Sciatic nerve (tissue), 2 donors: Measurements from ENCODE around the gene EFCAB11. TPM values are rescaled to one million over a fixed set of nuclear protein-coding genes. Genes with fewer than 3 reads are reported as not detected.

ENCODE experiments used
- ATAC-seq: fragments of 200-7000 bp; cut with Tn5 transposase; one replicate; pipeline ENCODE4 v1.9.1; 2020; ENCODE audit warnings: mild to moderate bottlenecking, moderate library complexity
- DNase-seq: peaks from one replicate; pipeline ENCODE4 v3.0.0-alpha.2; 2020; ENCODE audit warnings: low spot score
- intact Hi-C: fragments of 100-400 bp; cut with DNase I; formaldehyde crosslinking; loops from one replicate; pipeline ENCODE4 v1.14.2; 2022
- total RNA-seq: library from RNA; stranded (reverse); fragmentation: NEBNext Ultra II Directional; extraction: Animal tissue kit (Norgen Biotek cat#: 25700); gene quantifications from one replicate; pipeline ENCODE4 v1.2.1, GENCODE V29; 2021
- donor health status: DM: no; HTN: no; CAD: no.
- donor health status: DM: no; HTN: no; CAD: no.

The EFCAB11 gene
- total RNA-seq, 1 donor from 2014 or later = 7.4 TPM

DNA sequence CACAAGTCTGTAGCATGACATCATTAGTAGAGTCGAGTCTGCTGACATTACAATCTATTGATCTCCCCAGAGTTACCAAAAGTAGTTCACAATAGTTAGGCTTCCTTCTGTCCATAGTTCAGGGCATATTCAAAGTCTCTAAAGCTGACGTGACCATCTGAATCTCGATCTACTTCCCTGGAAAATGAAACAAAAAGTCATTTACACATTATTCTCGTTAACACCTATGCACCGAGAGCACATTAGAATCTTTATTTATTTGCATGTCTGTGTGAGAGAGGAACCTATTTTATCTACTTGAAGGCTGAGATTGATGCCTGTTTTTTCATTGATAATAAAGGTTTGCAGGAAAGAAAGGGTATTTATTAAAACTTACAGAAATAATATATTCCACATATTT is 157.4 kb downstream of the EFCAB11 start:
- intact Hi-C loops = no loop called here
- ATAC-seq (no peak), DNase-seq (no peak)

DNA sequence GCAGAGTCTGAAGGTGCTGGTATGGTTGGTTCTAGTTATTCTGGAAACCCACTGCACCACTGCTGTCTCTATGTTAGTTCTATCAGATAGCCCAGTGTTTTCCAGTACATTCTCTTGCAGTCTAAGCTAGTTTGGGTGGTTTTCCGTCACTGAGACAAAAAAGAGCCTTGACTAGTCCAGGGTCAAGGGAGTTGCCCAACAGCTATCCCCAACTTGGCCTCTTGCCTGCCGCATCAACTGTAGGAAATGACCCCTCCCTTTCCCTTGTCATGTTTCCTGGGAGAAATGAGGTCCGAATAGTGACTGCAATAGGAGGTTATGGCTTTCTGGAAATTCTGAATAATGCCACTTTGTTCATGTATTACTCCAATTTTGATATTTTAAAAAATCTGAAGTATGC is 160.4 kb downstream of the EFCAB11 start:
- DNase-seq = peak; percentile 77
- intact Hi-C loops = no loop called here
- peak; percentile 72 for ATAC-seq

DNA sequence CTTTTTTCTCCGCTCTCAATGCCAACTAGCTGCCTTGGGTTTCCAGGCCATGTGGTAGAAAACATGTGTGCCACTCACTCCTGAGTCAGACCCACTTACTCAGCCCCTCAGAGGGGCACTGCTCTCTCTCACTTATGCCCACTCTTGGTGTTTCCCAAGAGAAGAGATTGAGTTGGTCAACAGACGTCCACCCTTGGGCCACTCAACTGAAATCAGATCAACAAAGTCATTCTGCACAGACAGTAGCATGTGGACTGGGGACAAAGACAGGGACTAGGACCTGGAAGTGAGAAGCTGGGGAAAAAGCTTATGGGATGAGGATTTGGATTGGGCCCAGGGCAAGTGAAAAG is 161.2 kb downstream of the EFCAB11 start:
- DNase-seq = no peak
- ATAC-seq = no peak
- intact Hi-C loops = no loop called here

DNA sequence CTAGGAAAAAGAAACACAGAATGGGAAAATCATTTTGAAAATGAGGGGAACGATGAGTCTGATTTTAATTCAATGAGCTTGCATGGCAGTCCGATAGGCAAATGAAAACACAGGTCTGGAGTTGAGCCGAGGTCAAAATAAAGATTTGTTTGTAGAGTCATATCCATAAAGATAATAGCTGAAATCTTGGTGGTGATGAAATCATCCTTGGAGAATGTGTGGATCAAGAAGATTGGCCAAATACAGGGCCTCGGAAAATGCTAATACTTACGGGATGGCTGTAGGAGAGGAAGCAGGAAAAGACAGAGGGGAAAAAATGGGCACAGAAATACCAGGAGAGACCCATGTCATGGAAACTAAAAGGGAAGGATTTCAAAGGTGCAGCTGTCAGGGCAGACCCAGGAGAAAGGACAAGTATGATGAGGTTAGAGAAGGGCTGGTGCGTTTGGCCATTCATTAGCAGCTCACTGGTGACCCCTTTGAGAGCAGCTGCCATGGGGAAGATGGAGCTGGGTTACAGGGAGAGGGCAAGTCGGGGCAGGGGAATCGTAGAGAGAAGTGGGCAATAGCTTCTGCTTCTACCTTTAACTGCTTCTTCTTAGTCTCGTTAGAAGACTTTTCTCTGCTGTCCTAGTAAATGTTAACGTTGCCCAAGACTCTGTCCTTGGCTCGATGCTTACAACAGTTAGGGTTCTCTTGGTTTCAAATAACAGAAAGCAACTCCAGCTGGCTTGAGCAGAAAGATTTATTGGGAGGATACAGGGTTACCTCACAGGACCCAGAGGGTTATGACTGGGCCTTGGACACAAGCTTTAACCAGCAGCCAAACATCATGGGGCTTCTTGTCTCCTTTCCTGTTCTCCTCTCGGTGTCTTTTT is 161.8 kb downstream of the EFCAB11 start:
- peak; percentile 95 for ATAC-seq
- DNase-seq = no peak
- intact Hi-C loops = no loop called here

DNA sequence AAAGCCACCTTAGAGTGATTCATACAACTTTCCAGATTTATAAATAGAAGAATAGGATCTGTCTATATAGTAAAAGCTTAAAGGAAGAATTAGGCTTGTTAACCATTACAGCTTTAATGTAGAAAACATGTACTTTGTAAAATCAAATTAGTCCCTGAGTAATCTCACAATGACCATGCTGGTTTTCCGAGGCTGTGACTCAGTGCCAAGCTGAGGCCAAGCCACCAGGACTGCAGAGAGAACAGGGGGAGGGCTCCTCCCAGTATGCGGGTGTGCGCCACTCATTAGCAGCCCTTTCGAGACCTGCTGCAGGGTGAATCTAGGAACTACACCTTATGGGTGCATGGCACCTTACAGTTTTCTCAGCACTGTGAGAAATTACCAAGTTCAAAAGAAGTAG is 167.0 kb downstream of the EFCAB11 start:
- DNase-seq (no peak), ATAC-seq (no peak)
- intact Hi-C loops = no loop called here

DNA sequence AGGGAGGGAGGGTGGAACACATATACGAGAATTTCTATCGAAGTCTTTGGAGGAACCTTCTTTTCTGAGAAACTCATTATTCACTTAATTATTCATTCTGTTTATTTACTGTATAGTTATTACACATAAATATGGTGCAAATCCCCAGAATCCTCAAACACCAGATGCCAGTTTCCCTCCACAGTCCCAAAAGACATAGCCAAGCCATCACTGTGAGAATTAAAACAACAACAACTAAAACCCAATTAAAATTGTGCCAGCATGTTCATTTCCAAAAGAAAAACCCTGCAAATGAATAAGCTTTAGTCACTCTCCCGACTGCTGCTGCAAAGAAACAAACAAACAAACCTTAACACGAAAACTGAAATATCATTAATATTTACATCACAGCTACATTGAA is 173.5 kb downstream of the EFCAB11 start:
- intact Hi-C loops = no loop called here
- ATAC-seq (no peak), DNase-seq (no peak)

DNA sequence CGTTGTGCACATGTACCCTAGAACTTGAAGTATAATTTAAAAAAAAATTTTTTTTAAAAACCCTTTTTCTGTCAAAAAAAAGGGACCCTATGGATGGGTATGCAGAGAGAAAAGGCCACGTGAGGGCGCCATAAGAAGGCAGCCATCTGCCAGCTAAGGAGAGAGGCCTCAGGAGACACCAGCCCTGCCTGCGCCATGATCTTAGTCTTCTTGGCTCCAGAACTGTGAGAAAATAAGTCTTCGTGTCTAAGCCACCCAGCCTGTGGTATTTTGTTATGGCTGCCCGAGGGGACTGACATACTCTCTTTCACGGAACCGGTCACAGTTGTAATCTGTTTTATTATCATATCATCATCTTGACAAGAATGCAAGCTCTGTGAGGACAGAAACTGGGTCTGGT is 174.8 kb downstream of the EFCAB11 start:
- ATAC-seq = no peak
- DNase-seq = no peak
- intact Hi-C loops = no loop called here

DNA sequence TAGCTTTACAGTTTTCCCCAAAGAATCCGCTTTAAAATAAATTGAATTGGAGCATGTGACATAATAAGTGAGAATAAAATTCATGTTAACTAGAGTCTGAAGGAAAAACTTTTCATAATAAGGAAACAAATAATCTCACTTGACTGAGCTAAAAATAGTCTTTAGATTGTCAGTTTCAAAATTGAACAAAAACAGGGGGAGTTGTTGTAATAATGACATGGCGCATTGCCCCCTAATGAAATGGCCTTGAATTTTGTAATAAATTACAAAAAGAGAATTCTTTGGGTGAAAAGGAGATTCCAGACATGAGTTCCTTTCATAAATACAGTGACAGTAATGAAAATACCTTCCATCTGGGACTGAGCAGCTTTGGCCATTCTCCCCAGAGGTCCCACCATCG is 178.6 kb downstream of the EFCAB11 start:
- no peak for ATAC-seq

DNA sequence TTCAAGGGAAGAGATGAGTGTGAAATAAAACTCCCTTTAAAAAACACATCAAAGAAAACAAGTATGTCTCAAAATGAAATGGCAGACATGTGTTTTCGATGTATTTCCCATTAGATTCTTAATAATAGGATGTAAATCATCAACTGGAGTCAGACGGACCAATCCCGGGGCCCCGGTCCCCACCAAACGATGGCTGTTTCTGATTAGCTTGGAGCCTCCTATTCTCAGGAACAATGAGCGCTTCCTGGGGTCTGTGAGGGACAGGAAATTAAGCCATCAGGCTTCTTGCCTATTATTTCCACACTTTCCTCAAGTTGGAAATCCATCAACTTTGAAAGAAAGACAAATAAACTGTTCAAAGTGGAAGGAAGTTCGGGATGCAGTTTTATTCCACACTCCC is 179.4 kb downstream of the EFCAB11 start:
- DNase-seq (no peak), ATAC-seq (no peak)
- intact Hi-C loops = no loop called here

More for the DNA sequence above, 178.6 kb downstream of the EFCAB11 start:
- intact Hi-C loops = no loop called here
- no peak for DNase-seq

DNA sequence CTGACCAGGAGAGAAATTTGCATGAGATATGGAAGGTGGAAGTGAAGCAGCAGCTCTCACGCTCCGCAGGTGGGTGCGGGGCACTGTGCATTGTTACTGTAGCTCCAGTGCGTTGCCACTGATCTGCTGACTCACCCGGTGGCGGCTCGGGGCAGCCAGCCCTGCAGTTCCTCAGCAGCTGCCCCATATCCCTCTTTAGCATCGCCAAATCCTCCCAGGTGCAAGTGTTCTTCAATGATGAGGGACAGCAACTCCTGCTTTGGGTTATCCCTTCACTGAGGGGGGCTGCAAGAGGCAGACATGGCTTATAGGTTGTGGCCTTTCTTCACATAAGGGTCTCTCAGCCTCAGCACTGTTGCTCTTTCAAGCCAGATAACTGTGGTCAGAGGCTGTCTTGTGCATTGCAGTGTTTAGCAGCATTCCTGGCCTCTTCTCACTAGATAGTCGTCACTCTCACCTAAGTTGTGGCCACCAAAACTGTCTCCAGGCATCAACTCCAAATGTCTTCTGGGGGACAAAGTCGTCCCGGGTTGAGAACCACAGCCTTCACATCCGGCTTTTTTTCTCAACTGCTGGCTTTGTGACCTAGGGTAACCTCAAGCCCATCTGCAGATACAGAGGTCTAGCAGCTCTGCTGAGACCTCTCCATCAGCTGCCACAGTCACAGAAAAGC is 180.8 kb downstream of the EFCAB11 start:
- ATAC-seq (no peak), DNase-seq (no peak)
- intact Hi-C loops = no loop called here

DNA sequence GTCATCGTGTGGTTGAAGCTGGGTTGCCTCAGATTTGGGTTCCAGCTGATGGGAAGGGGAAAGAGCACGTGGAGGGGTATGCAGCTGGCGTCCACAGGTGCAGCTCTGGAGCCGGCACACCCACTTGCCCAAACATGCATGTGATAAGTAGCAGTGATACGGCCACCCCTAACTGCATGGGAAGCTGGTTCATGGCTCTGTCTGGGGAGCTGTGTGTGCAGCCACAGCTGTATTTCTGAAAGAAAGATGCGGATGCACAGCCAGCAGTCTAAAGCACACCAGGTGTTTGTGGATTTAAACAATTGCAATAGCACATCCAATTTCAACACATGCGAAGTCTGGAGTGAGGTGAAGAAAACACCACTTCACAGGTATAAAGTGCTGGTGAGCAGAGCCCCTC is 181.4 kb downstream of the EFCAB11 start:
- intact Hi-C loops = no loop called here
- DNase-seq (no peak), ATAC-seq (no peak)

DNA sequence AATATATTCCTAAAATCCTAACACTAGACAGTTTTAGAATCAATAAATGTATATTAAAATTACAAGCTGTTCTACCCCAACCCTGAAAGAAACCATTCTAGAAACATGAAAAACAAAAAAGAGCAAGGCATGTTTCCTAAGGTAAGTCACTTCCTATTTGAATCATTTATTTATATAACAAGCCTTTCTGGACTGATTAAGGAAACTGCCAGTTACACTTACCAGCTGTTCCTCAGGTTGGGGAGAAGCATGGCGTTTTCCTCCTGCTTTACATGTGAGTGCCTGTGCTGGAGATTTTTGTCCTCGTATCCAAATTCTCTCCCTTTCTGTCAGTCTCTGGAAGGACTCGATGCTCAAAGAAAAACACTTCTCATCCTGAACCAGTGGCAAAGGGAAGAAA is 183.3 kb downstream of the EFCAB11 start:
- intact Hi-C loops = no loop called here
- no peak for DNase-seq
- no peak for ATAC-seq

DNA sequence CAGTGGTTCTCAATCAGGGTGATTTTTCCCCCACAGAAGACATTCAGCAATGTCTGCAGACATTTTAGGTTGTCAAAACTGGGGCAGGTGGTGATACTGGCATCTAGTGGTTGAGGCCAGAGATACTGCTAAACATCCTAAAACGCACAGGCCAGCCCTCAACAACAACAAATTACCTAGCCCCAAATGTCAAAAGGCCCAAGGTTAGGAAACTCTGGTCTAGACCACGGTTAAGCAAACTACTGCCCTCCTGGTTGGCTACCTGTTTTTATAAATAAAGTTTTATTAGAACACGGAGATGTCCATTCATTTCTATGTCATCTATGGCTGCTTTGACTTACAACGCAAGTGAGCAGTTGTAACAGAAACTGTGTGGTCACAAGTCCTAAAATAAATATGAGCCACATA is 186.7 kb downstream of the EFCAB11 start:
- intact Hi-C loops = no loop called here
- peak; percentile 45 for ATAC-seq

DNA sequence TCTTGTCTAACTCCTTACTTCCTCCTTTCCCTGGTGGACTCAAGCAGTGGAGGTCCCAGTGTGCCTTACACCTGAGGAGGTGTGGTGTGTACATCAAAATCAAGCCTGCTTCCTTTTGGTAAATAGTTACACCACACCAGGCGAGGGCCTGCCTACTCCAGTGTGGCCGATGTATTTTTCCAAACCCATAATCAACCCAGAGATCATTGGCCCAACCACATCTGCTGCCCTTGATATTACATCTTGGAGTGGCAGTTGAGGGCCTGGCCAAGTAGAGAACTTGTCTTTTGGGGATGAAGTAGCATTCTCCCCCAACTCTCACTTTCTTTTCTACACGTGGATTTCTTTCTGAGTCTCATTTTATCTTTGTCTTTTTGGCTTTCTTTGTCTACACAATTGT is 187.4 kb downstream of the EFCAB11 start:
- ATAC-seq (no peak), DNase-seq (no peak)
- intact Hi-C loops = no loop called here

More for the DNA sequence above, 186.7 kb downstream of the EFCAB11 start:
- DNase-seq = no peak

DNA sequence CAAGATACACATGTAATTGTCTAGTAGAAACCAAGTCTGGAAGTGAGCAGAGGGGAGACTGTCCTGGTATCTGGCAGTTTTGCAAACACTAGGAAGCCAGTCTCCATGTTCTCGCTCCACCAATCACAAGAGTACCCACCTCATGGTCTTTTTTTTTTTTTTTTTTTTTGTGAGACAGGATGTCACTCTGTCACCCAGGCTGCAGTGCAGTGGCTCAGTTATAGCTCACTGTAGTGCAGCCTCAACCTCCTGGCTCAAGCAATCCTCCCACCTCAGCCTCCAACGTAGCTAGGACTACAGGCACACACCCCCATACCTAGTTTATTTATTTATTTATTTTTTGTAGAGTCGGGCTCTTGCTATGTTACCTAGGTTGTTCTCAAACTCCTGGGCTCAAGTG is 189.2 kb downstream of the EFCAB11 start:
- intact Hi-C loops = no loop called here

DNA sequence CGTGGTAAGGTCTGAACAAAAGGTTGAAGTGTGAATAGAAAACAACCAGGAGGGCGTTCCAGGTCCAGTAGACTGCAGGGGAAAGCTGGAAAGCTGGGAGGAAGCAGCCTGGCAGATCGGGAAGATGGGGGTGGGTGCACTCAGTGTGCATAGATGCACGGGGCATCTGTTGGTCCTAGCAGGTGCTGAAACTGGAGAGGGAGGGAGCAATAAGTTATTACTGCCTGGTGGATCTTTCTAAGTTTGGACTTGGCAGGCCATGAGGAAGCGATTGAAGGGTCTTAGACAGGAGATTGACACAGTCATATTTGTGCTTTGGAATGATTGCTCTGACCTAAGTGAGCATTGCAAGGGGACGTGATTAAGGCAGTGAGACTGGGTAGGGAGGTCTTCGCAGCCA is 194.4 kb downstream of the EFCAB11 start:
- intact Hi-C loops = no loop called here
- ATAC-seq = no peak
- DNase-seq = no peak

More for the DNA sequence above, 189.2 kb downstream of the EFCAB11 start:
- DNase-seq (no peak), ATAC-seq (no peak)

DNA sequence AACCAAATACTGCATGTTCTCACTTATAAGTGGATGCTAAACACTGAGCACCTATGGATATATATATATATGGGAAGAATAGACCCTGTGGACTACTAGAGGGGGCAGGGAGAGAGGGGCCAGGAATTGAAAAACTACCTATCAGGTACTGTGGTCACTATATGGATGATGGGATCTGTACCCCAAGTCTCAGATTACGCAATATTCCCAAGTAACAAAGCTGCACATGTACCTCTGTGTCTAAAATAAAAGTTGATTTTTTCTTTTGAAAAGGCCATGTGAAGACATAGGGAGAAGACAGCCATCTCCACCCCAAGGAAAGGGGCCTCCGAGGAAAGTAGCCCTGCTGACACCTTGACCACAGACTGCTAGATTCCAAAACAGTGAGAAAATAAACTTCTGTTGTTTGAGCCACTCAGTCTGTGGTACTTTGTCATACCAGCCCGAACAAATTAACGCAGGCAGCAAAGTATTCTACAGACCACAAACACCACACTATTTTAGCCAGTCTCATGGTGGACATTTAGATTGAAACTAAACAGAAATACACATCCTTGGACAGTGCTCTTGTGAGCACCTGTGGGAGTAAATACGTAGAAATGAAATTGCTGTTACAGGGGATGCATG is 197.1 kb downstream of the EFCAB11 start:
- intact Hi-C loops = no loop called here
- DNase-seq (no peak), ATAC-seq (no peak)

DNA sequence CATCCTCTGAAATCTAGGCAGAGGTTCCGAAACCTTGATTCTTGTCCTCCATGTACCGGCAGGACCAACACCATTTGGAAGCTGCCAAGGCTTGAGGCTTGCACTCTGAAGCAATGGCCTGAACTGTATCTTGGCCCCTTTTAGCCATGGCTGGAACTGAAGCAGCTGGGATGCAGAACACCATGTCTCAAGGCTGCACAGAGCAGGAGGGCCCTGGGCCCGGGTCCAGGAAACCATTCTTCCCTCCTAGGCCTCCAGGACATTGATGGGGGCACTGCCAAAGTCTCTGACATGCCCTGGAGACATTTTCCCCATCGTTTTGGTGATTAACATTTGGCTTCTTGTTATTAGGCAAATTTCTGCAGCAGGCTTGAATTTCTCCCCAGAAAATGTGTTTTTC is 198.7 kb downstream of the EFCAB11 start:
- ATAC-seq (peak; percentile 51), DNase-seq (no peak)
- intact Hi-C loops = no loop called here

DNA sequence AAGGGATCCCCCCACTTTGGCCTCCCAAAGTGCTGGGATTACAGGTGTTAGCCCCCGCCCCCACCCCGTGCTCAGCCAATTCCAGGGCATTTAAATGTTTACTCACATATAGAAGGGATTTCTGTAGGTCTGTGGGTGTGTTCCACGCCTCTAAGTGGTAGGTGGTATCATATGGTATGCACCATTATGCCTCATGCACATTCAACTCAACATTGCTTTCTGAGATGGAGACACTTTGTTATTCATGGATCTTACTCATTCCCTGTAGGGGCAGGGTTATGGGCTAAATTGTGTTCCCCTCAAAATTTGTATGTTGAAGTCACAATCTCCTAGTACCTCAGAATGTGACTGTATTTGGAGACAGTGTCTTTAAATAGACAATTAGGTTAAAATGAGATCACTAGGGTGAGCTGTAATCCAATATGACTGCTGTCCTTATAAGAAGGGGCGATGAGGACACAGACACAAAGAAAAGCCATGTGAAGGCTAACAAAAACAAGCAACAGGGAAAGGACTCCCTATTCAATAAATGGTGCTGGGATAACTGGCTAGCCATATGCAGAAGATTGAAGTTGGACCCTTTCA is 200.6 kb downstream of the EFCAB11 start:
- no peak for ATAC-seq
- intact Hi-C loops = no loop called here
- DNase-seq = no peak

DNA sequence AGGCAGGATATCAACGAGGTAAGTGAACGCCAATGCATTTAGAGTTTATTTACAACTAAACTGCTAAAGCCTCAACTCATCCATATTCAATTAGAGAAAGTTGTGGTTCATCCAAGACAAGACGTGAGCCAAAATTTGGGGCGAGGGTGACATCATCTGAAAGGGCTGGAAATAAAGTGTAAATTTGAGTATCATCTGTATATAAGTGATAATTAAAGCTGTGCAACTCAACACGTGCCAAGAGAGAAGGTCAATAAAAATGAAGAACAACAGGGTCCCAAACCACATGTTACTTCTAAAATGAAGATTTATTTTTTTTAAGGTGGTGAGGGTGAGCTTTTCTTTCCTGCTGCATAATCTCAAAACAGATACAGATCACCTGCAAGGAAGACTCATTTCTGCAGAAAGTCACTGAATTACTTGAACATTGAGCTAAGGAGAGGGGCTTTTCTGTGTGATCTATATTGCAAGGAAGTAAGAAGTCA is 203.6 kb downstream of the EFCAB11 start:
- no peak for ATAC-seq
- intact Hi-C loops = no loop called here
- no peak for DNase-seq
